Body of pancreas (tissue), 4 donors: ENCODE data around the gene ZNF431. TPM values are rescaled to one million over a fixed set of nuclear protein-coding genes. Genes with fewer than 3 reads are reported as not detected.

ENCODE experiments used
- ATAC-seq: fragments of 150-250 bp; one replicate; pipeline ENCODE4 v1.9.1; 2016
- DNase-seq, 4 donors: peaks; one replicate each; pipeline ENCODE4 v3.0.0-alpha.2; 2019
- H3K27ac ChIP-seq, 4 donors: fragments of 200-600 bp; sonication (generic); 1 replicate in 3 of 4; 2 replicates in 1 of 4; pipeline versions ENCODE4 v1.5.1 to v1.6.1; 2016 to 2019; ENCODE audit warnings: mild to moderate bottlenecking in 1 of 4, mixed read lengths in 1 of 4, moderate library complexity in 1 of 4
- H3K27me3 ChIP-seq, 2 donors: fragments of 200-600 bp; sonication (generic); one replicate each; pipeline ENCODE4 v1.6.0; 2016; ENCODE audit warnings: mild to moderate bottlenecking in 1 of 2
- H3K36me3 ChIP-seq, 2 donors: fragments of 200-600 bp; sonication (generic); replicated peaks in 1 of 2; 2 replicates each; pipeline ENCODE4 v1.5.1; 2016; ENCODE audit warnings: low read depth in 2 of 2; ENCODE audit not compliant: insufficient read depth in 1 of 2
- H3K4me1 ChIP-seq: fragments of 200-600 bp; sonication (generic); one replicate; pipeline ENCODE4 v1.6.0; 2016
- H3K4me3 ChIP-seq, 2 donors: fragments of 200-600 bp; sonication (generic); 1 replicate in 1 of 2; 2 replicates in 1 of 2; pipeline ENCODE4 v1.5.1; 2016 to 2019
- H3K9me3 ChIP-seq, 3 donors: fragments of 200-600 bp; sonication (generic); 1 replicate in 2 of 3; 2 replicates in 1 of 3; pipeline ENCODE4 v1.5.1; 2016
- CTCF ChIP-seq, 7 experiments: fragments of 450-650 bp in 4 of 7; fragments of 200-600 bp in 3 of 7; sonication (generic) in 3 of 7; IDR thresholded peaks; one replicate each; pipeline ENCODE4 v1.5.1; 2016 to 2019; ENCODE audit warnings: antibody characterized with exemption in 7 of 7
- POLR2A ChIP-seq, 3 donors: fragments of 450-650 bp; IDR thresholded peaks; one replicate each; pipeline ENCODE4 v1.6.1; 2016; ENCODE audit warnings: antibody characterized with exemption in 3 of 3, mild to moderate bottlenecking in 2 of 3
- WGBS, 2 donors: methylation state at CpG; one replicate each; pipeline ENCODE4 v1.1.5; 2017; 5-methylcytosine and 5-hydroxymethylcytosine counted together
- intact Hi-C: fragments of 100-400 bp; cut with DNase I; formaldehyde crosslinking; loops from one replicate; pipeline ENCODE4 v1.15.1; 2023
- total RNA-seq, 2 donors: library from RNA; depleted of rRNA; stranded (reverse); fragments of >200 nt; gene quantifications; one replicate each; pipeline ENCODE4 v1.1.0, GENCODE V29; 2016

ZNF431 gene
- total RNA-seq, 2 donors from 2014 or later: 4.9 to 7.9 TPM

- Histone ChIP-seq H3K9me3 (no peaks in the 10 kb centered on the region), H3K27me3 (no peaks in the 10 kb centered on the region), H3K36me3 (no peaks in the 10 kb centered on the region), H3K4me1 (peaks cover 37% of the 10 kb centered on the region), H3K27ac (peak overlapping the region; percentile 23 to 73 (median 69)), H3K4me3 (no peak overlapping the region)
- 29 to 32% methylated on average over 6 of the region's 6 CpGs for WGBS, 2 donors
- ATAC-seq: peak; percentile 52
- DNase-seq: peak in 2 of 4 donors; percentile 23 to 38
- intact Hi-C loops: no loop called here
- TF ChIP-seq CTCF (IDR thresholded peaks at IDR 0.05) (no peak), POLR2A (IDR thresholded peaks at IDR 0.05) (no peak)
These were observed 12.7 kb upstream of the ZNF431 start for GRCh38 chr19:21128901-21129698.

GRCh38 chr19:21130097-21130775, 11.6 kb upstream of the ZNF431 start:
- Histone ChIP-seq H3K4me3 (no peak overlapping the region), H3K27me3 (no peaks in the 10 kb centered on the region), H3K36me3 (no peaks in the 10 kb centered on the region), H3K9me3 (no peaks in the 10 kb centered on the region), H3K4me1 (peaks cover 37% of the 10 kb centered on the region), H3K27ac (peak overlapping the region in 3 of 4 donors; percentile 68 to 73 (median 70))
- WGBS, 2 donors: 43 to 58% methylated on average over 3 of the region's 3 CpGs
- no peak for TF ChIP-seq CTCF (IDR thresholded peaks at IDR 0.05)
- no peak for TF ChIP-seq POLR2A (IDR thresholded peaks at IDR 0.05)
- DNase-seq (peak in 2 of 4 donors; percentile 16 to 19), ATAC-seq (peak; percentile 68)
- intact Hi-C loops: no loop called here

- Histone ChIP-seq H3K36me3 (no peaks in the 10 kb centered on the region), H3K9me3 (no peaks in the 10 kb centered on the region), H3K4me1 (peaks cover 17% of the 10 kb centered on the region), H3K4me3 (no peak overlapping the region), H3K27ac (no peak overlapping the region), H3K27me3 (no peaks in the 10 kb centered on the region)
- DNase-seq: no peak
- 48 to 78% methylated on average over 1 of the region's 1 CpG for WGBS, 2 donors
- no peak for ATAC-seq
- no peak for TF ChIP-seq POLR2A (IDR thresholded peaks at IDR 0.05)
- TF ChIP-seq CTCF (IDR thresholded peaks at IDR 0.05): no peak
- intact Hi-C loops: no loop called here
These were observed 8.2 kb upstream of the ZNF431 start for GRCh38 chr19:21133633-21134032.

- intact Hi-C loops: no loop called here
These were observed 6.9 kb upstream of the ZNF431 start for GRCh38 chr19:21134934-21135366.

More at GRCh38 chr19:21134934-21135366, 6.9 kb upstream of the ZNF431 start:
- DNase-seq (no peak), ATAC-seq (no peak)
- no peaks in the 10 kb centered on the region for H3K9me3 ChIP-seq
- TF ChIP-seq POLR2A (IDR thresholded peaks at IDR 0.05): no peak
- TF ChIP-seq CTCF (IDR thresholded peaks at IDR 0.05): no peak
- 67 to 79% methylated on average over 2 of the region's 2 CpGs for WGBS, 2 donors
- H3K4me1 ChIP-seq: peaks cover 4% of the 10 kb centered on the region
- no peaks in the 10 kb centered on the region for H3K27me3 ChIP-seq
- H3K36me3 ChIP-seq: no peaks in the 10 kb centered on the region
- H3K27ac ChIP-seq: no peak overlapping the region
- no peak overlapping the region for H3K4me3 ChIP-seq
